Measurements from ENCODE around the gene CYFIP2.

The CYFIP2 gene

GRCh38 chr5:157265714-157266285 is at the start of gene CYFIP2:
TSS of gene CYFIP2 (plus strand) at chr5:157266123. CDS start at chr5:157285362, 19,239 bp downstream.
- H3K27me3 ChIP-seq (ENCODE audit: control insufficient read depth, insufficient read depth, low read length), result peaks cover 13% of the 10 kb centered on the region
- H3K4me3 ChIP-seq (ENCODE audit: low read length), result peak within 1 kb of the TSS; percentile 84
- H3K4me1 ChIP-seq (ENCODE audit: control insufficient read depth, insufficient read depth, low read length), result peaks cover 10% of the 10 kb centered on the region
- H3K9me3 ChIP-seq (ENCODE audit: control insufficient read depth, low read length), result no peaks in the 10 kb centered on the region
- peak within 1 kb of the TSS; percentile 66 for H3K9ac ChIP-seq (ENCODE audit: low read length)
- no peaks in the 10 kb centered on the region for H3K36me3 ChIP-seq (ENCODE audit: control insufficient read depth, insufficient read depth, low read length)

- Histone ChIP-seq H3K9ac (ENCODE audit: low read length) (no peak overlapping the region), H3K36me3 (ENCODE audit: control insufficient read depth, insufficient read depth, low read length) (no peaks in the 10 kb centered on the region), H3K27me3 (ENCODE audit: control insufficient read depth, insufficient read depth, low read length) (no peaks in the 10 kb centered on the region), H3K4me1 (ENCODE audit: control insufficient read depth, insufficient read depth, low read length) (no peaks in the 10 kb centered on the region), H3K4me3 (ENCODE audit: low read length) (no peak overlapping the region), H3K9me3 (ENCODE audit: control insufficient read depth, low read length) (no peaks in the 10 kb centered on the region)
These were observed 49.4 kb upstream of the CYFIP2 start for GRCh38 chr5:157216391-157217142.

- H3K4me1 ChIP-seq (ENCODE audit: control insufficient read depth, insufficient read depth, low read length), result no peaks in the 10 kb centered on the region
- H3K36me3 ChIP-seq (ENCODE audit: control insufficient read depth, insufficient read depth, low read length), result no peaks in the 10 kb centered on the region
- no peak overlapping the region for H3K4me3 ChIP-seq (ENCODE audit: low read length)
- no peak overlapping the region for H3K9ac ChIP-seq (ENCODE audit: low read length)
- H3K27me3 ChIP-seq (ENCODE audit: control insufficient read depth, insufficient read depth, low read length), result no peaks in the 10 kb centered on the region
- H3K9me3 ChIP-seq (ENCODE audit: control insufficient read depth, low read length), result no peaks in the 10 kb centered on the region
These were observed 48.5 kb upstream of the CYFIP2 start for GRCh38 chr5:157217289-157218024.

GRCh38 chr5:157219491-157220271 is 46.2 kb upstream of the CYFIP2 start:
- Histone ChIP-seq H3K27me3 (ENCODE audit: control insufficient read depth, insufficient read depth, low read length) (no peaks in the 10 kb centered on the region), H3K36me3 (ENCODE audit: control insufficient read depth, insufficient read depth, low read length) (no peaks in the 10 kb centered on the region), H3K4me1 (ENCODE audit: control insufficient read depth, insufficient read depth, low read length) (no peaks in the 10 kb centered on the region), H3K4me3 (ENCODE audit: low read length) (no peak overlapping the region), H3K9me3 (ENCODE audit: control insufficient read depth, low read length) (no peaks in the 10 kb centered on the region), H3K9ac (ENCODE audit: low read length) (no peak overlapping the region)

- H3K4me3 ChIP-seq (ENCODE audit: low read length), result no peak overlapping the region
- no peaks in the 10 kb centered on the region for H3K36me3 ChIP-seq (ENCODE audit: control insufficient read depth, insufficient read depth, low read length)
- no peaks in the 10 kb centered on the region for H3K4me1 ChIP-seq (ENCODE audit: control insufficient read depth, insufficient read depth, low read length)
- no peaks in the 10 kb centered on the region for H3K27me3 ChIP-seq (ENCODE audit: control insufficient read depth, insufficient read depth, low read length)
- H3K9ac ChIP-seq (ENCODE audit: low read length), result no peak overlapping the region
- H3K9me3 ChIP-seq (ENCODE audit: control insufficient read depth, low read length), result no peaks in the 10 kb centered on the region
These were observed 44.0 kb upstream of the CYFIP2 start for GRCh38 chr5:157221959-157222358.

GRCh38 chr5:157222506-157223230 is 43.3 kb upstream of the CYFIP2 start:
- Histone ChIP-seq H3K27me3 (ENCODE audit: control insufficient read depth, insufficient read depth, low read length) (no peaks in the 10 kb centered on the region), H3K9ac (ENCODE audit: low read length) (no peak overlapping the region), H3K4me3 (ENCODE audit: low read length) (no peak overlapping the region), H3K4me1 (ENCODE audit: control insufficient read depth, insufficient read depth, low read length) (no peaks in the 10 kb centered on the region), H3K9me3 (ENCODE audit: control insufficient read depth, low read length) (no peaks in the 10 kb centered on the region), H3K36me3 (ENCODE audit: control insufficient read depth, insufficient read depth, low read length) (no peaks in the 10 kb centered on the region)

- no peaks in the 10 kb centered on the region for H3K4me1 ChIP-seq (ENCODE audit: control insufficient read depth, insufficient read depth, low read length)
- no peaks in the 10 kb centered on the region for H3K27me3 ChIP-seq (ENCODE audit: control insufficient read depth, insufficient read depth, low read length)
- H3K9ac ChIP-seq (ENCODE audit: low read length), result no peak overlapping the region
- no peaks in the 10 kb centered on the region for H3K9me3 ChIP-seq (ENCODE audit: control insufficient read depth, low read length)
- H3K4me3 ChIP-seq (ENCODE audit: low read length), result no peak overlapping the region
- no peaks in the 10 kb centered on the region for H3K36me3 ChIP-seq (ENCODE audit: control insufficient read depth, insufficient read depth, low read length)
These were observed 40.2 kb upstream of the CYFIP2 start for GRCh38 chr5:157225469-157226422.

GRCh38 chr5:157230610-157231009 is 35.3 kb upstream of the CYFIP2 start:
- no peaks in the 10 kb centered on the region for H3K36me3 ChIP-seq (ENCODE audit: control insufficient read depth, insufficient read depth, low read length)
- H3K4me3 ChIP-seq (ENCODE audit: low read length), result no peak overlapping the region
- no peaks in the 10 kb centered on the region for H3K9me3 ChIP-seq (ENCODE audit: control insufficient read depth, low read length)
- no peaks in the 10 kb centered on the region for H3K27me3 ChIP-seq (ENCODE audit: control insufficient read depth, insufficient read depth, low read length)
- H3K9ac ChIP-seq (ENCODE audit: low read length), result no peak overlapping the region
- no peaks in the 10 kb centered on the region for H3K4me1 ChIP-seq (ENCODE audit: control insufficient read depth, insufficient read depth, low read length)

- H3K4me3 ChIP-seq (ENCODE audit: low read length), result no peak overlapping the region
- H3K27me3 ChIP-seq (ENCODE audit: control insufficient read depth, insufficient read depth, low read length), result no peaks in the 10 kb centered on the region
- no peak overlapping the region for H3K9ac ChIP-seq (ENCODE audit: low read length)
- H3K36me3 ChIP-seq (ENCODE audit: control insufficient read depth, insufficient read depth, low read length), result no peaks in the 10 kb centered on the region
- H3K9me3 ChIP-seq (ENCODE audit: control insufficient read depth, low read length), result no peaks in the 10 kb centered on the region
- no peaks in the 10 kb centered on the region for H3K4me1 ChIP-seq (ENCODE audit: control insufficient read depth, insufficient read depth, low read length)
These were observed 33.2 kb upstream of the CYFIP2 start for GRCh38 chr5:157232706-157233105.

GRCh38 chr5:157233515-157233914 is 32.4 kb upstream of the CYFIP2 start:
- Histone ChIP-seq H3K36me3 (ENCODE audit: control insufficient read depth, insufficient read depth, low read length) (no peaks in the 10 kb centered on the region), H3K4me3 (ENCODE audit: low read length) (no peak overlapping the region), H3K9ac (ENCODE audit: low read length) (no peak overlapping the region), H3K4me1 (ENCODE audit: control insufficient read depth, insufficient read depth, low read length) (no peaks in the 10 kb centered on the region), H3K9me3 (ENCODE audit: control insufficient read depth, low read length) (no peaks in the 10 kb centered on the region), H3K27me3 (ENCODE audit: control insufficient read depth, insufficient read depth, low read length) (no peaks in the 10 kb centered on the region)
